Cardiac fibroblast (primary cell): Measurements from ENCODE around the gene CD99L2.
A peak's percentile ranks its signal among the peaks of the same experiment; 100 is the strongest.

Source experiments
- DNase-seq, 2 donors: peaks; one replicate each; pipeline versions ENCODE4 v3.0.0 to v3.0.0-alpha.2; 2010; ENCODE audit warnings: low read depth in 2 of 2
- H3K4me3 ChIP-seq, 2 donors: replicated peaks in 1 of 2; 1 replicate in 1 of 2; 2 replicates in 1 of 2; pipeline ENCODE4 v1.5.1; 2011; ENCODE audit warnings: low read depth in 2 of 2, low read length in 2 of 2, mild to moderate bottlenecking in 2 of 2, moderate library complexity in 1 of 2
- CTCF ChIP-seq: IDR thresholded peaks from one replicate; pipeline ENCODE4 v1.5.1; 2011; ENCODE audit warnings: low read depth, mild to moderate bottlenecking, low read length, inconsistent platforms

Gene CD99L2, protein sequence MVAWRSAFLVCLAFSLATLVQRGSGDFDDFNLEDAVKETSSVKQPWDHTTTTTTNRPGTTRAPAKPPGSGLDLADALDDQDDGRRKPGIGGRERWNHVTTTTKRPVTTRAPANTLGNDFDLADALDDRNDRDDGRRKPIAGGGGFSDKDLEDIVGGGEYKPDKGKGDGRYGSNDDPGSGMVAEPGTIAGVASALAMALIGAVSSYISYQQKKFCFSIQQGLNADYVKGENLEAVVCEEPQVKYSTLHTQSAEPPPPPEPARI

GRCh38 chrX:150898343-150899190, at the start of gene CD99L2:
Gene CD99L2, minus strand, starts transcription at chrX:150898668. Its CDS starts 80 bp downstream, at chrX:150898588.
- peak; percentile 82 to 90 for DNase-seq
- no peak for TF ChIP-seq CTCF
- H3K4me3 ChIP-seq, result peak within 1 kb of the TSS; percentile 65 to 67

GRCh38 chrX:150944233-150944632, 45.8 kb upstream of the CD99L2 start:
- no peak for TF ChIP-seq CTCF
- DNase-seq, result no peak

GRCh38 chrX:150942942-150943594, 44.6 kb upstream of the CD99L2 start:
- H3K4me3 ChIP-seq, result no peak overlapping the region
- no peak for DNase-seq
- no peak for TF ChIP-seq CTCF

More at GRCh38 chrX:150944233-150944632, 45.8 kb upstream of the CD99L2 start:
- H3K4me3 ChIP-seq, result no peak overlapping the region

DNA sequence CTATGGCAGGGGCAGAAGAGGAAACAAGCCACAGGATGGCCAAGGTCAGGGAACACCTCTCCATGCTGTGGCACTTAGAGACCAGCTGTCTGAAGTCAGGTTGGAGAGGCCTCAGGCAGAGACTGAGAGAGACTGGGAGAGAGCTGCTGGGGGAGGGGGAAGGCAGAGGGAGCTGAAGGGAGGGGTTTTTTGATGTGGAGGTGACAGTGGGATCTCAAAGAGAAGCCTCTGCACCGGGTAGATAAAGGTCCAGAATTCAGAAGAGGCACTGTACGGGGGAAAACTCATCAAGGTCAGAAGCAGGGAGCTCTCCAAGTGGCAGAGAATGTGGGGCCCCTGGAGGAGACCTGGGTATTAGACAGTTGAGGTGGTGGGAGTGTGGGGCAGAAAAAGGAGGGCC, 43.1 kb upstream of the CD99L2 start:
- TF ChIP-seq CTCF, result no peak
- H3K4me3 ChIP-seq, result no peak overlapping the region
- DNase-seq, result no peak

DNA sequence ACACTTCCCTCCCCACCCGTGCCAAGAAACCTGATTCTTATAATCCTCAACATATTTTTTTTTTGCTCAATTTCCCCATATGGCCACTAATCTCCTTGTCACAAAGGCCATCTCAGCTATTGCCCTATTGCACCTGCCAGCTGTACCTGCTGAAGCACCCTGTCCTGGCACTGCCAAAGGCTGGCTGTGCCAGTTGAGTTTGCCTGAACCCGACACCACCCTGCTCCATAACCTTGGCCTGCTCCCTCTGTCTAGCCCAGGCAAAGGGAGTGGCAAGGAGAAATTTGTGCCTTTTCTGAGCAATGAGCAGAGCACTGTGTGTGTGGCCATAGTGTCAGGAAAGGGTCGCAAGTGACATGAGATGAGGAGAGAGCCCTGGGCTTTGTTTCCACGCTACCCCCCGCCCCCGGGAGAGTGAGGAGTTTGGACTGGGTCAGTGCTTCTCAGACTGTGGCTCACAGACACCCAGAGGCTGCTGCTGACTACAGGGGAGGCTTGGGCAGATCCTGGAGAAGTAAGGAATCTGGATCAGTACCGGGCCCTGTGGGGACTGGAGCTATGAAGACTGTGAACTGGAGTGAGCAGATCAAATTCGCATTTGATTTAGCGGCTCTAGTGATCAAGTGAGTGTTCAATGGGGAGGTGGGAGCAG, 42.5 kb upstream of the CD99L2 start:
- TF ChIP-seq CTCF, result no peak

DNA sequence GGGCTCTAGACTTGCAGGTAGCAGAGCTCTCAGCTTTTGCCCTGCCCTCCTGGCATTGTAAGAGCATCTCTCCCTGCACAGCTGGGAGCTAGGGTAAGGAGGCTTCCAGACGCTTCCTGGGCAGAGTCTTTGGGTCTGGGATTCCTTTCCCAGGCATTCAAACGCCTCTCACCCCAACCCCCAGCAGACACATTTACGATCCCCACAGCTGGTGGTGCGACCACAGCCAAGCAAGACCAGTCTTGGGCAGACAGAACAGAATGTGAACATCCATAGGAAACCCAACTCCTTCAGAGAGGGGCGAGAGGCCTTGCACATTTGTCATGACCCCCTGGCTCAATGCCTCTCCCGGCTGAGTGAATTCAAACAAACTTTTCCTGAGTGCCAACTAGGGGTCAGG, 38.1 kb upstream of the CD99L2 start:
- no peak for TF ChIP-seq CTCF
- no peak for DNase-seq
- no peak overlapping the region for H3K4me3 ChIP-seq

More for the DNA sequence above, 42.5 kb upstream of the CD99L2 start:
- DNase-seq, result no peak
- H3K4me3 ChIP-seq, result no peak overlapping the region
